Stimulated activated naive CD8-positive, alpha-beta T cell treated with anti-CD3 and anti-CD28 coated beads, Interleukin-15, Interleukin-2, amounts not matched to agents 100 U/mL and 50 U/mL, for 24 hours (primary cell): ENCODE data around the gene BCAS3.

Experiments
- ATAC-seq: fragments of 150-1000 bp; cut with Tn5 transposase; one replicate; pipeline ENCODE4 v1.10.0; 2021
- DNase-seq: peaks from one replicate; pipeline ENCODE4 v3.0.0; 2021

The BCAS3 gene

DNA sequence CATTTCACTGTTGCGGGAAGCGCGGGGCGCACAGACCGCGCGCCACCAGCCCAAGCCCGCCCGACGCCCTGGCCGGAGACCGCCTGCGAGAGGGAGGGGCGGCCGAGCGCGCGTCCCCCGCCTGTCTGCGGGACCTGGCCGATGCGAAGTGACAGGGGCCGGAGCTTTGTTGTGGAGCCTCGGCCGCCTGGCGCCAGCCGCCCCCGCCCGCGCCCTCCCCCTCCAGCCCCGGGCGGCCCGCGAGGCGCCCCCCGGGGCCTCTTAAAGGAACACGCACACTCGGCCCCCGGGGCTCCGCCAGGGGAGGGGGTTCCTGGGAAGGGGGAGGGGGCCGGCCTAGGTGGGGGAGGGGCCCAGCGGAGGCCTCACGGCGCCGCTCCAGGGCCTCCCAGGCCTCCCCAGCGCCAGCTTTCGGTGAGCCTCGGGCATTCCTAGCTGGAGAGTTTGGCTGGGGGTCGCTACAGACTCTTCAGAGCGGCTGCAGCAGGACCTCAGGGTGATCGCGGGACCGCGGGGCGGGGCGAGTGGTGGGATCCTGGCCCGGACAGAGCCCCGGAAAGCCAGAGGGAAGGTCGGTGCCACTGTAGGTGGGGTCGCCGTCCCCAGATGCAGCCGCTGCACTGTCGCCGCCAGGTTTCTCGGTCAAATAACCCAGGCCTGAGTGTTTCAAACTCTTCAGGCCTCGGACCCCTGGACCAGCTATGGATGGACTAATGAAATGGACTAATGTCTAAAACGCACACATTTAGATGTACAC, 719.6 kb downstream of the BCAS3 start:
- no peak for DNase-seq
- ATAC-seq, result no peak

- no peak for DNase-seq
- no peak for ATAC-seq
Observed at GRCh38 chr17:61398721-61399130, 721.1 kb downstream of the BCAS3 start.

DNA sequence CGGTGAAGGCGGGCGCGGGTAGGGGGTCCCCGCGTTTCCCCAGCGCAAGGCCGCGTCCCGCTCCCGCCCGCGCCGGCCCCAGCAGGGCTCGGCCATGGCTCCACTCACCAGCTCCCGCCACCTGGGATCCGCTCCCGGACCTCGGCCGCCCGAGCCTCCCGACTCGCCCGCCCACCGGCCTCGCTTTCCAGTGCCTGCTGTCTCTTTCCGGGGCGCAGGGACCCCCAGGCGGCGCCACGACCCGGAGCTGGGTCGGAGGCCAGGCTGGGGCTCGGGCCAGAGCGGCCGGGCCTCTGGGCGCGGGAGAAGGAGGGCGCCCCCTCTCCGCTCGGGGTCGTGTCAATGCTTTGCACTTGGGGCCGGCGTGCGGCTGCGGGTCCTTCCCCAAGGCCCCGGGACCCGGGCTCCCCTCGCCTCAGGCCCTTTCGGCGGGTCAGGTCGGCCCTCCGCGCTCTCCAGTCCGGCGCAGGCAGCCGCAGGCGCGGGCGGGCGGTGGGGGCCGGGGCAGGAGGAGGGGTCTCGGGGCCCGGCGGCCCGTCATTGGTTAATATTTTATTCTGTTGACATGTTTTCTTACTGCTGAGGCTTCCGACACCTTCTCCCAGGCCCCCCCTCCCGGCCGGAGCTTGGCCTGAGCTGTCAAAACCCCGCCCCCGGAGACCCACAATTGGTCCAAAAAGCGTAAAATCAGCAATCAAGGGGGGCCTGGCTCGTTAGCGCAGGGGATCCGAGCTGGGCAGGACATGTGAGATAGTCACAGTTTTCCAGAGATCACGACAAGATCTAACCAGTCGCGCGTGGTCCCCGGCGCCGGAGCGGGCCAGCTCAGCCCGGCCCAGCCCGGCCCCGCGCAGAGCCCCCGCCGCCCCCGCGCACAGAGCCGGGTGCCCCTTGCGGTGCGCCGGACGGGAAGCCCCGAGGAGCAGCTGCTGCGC, 721.7 kb downstream of the BCAS3 start, which contains the start of gene TBX2:
TSS of gene TBX2 (plus strand) at position 713 of the 935 bp plus-strand sequence. CDS start 334 bp downstream, outside the sequence.
- DNase-seq, result peak; percentile 20
- ATAC-seq, result no peak

DNA sequence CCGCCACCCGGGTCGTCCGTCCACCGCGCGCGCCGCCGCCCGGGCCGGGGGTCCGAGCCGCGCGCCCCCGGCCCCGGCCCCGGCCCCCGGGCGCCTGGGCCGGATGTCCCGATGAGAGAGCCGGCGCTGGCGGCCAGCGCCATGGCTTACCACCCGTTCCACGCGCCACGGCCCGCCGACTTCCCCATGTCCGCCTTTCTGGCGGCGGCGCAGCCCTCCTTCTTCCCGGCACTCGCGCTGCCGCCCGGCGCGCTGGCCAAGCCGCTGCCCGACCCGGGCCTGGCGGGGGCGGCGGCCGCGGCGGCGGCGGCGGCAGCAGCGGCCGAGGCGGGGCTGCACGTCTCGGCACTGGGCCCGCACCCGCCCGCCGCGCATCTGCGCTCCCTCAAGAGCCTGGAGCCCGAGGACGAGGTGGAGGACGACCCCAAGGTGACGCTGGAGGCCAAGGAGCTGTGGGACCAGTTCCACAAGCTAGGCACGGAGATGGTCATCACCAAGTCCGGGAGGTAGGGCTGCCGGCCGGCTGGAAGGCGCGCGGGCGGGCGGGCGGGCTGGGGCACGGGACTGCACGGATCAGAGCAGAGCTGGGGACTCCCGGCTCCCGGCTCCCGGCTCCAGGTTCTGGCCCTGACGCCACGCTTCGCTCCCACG, 722.5 kb downstream of the BCAS3 start:
- ATAC-seq (no peak), DNase-seq (no peak)

DNA sequence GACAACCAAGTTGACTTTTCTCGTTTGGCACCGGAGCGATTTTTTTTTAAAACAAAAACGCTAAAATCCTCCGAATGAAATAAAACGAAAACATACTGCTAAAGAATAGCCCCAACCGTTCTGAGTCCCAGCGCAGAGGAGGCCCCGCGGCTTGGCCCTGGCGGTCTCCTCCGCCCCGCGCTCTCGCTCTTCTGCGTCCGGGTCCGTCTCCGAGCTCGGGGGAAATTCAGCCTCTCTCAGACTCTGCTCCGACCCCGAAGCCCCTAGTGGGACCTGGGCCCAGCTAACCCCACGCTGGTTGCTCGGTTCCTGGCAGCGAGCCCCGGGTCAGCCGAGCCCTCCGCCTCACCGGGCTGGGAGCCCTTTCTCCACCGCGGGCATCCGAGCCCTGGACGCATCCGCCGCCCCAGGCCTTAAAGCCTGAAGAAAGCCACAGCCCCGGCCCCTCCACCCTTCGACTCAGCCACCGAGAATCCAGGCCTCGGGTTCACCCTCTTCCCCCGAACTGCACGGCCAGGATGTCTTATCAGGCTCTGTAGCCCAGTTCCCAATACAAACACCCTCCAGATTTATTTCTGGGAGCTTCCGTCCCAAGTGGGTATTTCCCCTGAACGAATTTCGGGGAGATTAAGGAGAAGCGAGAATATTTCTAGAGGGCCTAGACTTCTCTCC, 723.2 kb downstream of the BCAS3 start:
- no peak for ATAC-seq
- DNase-seq, result no peak

- DNase-seq (no peak), ATAC-seq (no peak)
Observed at GRCh38 chr17:61401389-61402072, 723.9 kb downstream of the BCAS3 start.

DNA sequence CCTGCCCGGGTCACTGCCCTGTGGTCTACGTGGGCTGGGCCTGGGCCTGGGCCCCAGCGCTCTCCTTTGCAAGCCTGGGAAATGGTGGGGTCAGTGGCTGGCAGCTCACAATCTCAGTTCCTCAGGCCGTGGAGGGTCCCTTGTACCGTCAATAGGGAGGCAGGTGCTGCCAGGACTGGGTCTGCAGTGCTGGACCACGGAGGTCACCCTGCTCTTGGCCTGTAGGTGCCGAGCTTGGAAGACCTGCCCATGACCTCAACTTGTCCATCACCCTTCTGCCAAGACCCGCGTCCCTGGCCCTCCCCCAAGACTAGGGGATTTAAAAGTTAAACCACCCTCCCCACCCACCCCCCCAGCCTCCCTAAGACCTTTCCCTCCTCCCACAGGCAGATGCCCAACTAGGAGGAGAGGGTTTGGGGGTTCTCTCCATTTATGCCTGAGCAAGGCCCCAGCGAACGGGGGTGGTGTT, 724.5 kb downstream of the BCAS3 start:
- no peak for DNase-seq
- ATAC-seq, result no peak

DNA sequence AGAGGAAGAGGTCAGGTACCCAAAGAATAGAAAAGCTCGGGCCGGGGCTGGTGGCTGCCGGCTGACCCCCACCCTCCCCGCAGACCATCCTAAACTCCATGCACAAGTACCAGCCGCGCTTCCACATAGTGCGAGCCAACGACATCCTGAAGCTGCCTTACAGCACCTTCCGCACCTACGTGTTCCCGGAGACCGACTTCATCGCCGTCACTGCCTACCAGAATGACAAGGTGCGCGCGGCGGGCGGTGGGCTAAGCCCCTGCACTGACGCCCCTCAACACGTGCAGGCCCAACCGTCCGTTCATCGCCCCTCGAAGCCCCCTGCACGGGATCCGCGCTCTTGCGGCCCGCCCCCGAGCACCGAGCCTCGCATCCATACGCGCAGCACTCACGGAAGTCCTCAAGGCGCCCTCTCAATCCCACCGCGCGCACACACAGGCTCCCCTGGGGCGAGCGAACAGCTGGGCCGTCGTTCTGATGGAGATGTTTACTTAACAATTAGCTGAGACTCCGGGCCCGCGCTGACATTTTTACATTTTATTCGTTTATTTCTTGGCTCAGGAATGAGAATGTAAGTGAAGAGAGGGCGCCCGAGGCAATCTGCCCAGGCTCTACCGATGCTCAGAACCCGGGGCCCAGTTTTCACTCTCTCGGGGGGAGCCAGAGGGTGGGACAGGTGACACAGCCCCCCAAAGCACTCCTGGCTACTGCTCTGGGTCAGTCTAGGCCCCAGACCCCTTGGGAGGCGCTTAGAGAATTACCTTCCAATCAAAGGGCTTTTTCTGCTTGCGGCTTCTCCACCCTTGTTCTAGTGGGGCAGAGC, 725.5 kb downstream of the BCAS3 start:
- DNase-seq (peak; percentile 23), ATAC-seq (no peak)

- DNase-seq (no peak), ATAC-seq (no peak)
Observed at GRCh38 chr17:61403801-61404662, 726.4 kb downstream of the BCAS3 start.

GRCh38 chr17:61404663-61404912, 726.9 kb downstream of the BCAS3 start:
- DNase-seq, result no peak

GRCh38 chr17:61404913-61405685, 727.4 kb downstream of the BCAS3 start:
- peak; percentile 24 for DNase-seq
- ATAC-seq, result no peak

More at GRCh38 chr17:61404663-61404912, 726.9 kb downstream of the BCAS3 start:
- no peak for ATAC-seq

GRCh38 chr17:61405686-61406536, 728.3 kb downstream of the BCAS3 start:
- DNase-seq (no peak), ATAC-seq (no peak)

- ATAC-seq, result no peak
- no peak for DNase-seq
Observed at GRCh38 chr17:61406537-61406845, 728.8 kb downstream of the BCAS3 start.

GRCh38 chr17:61406971-61407911, 729.6 kb downstream of the BCAS3 start:
- ATAC-seq (no peak), DNase-seq (no peak)

- ATAC-seq, result no peak
- DNase-seq, result no peak
Observed at GRCh38 chr17:61408151-61409041, 730.7 kb downstream of the BCAS3 start.
